ENCODE data around the gene GRID1. TPM values are rescaled to one million over a fixed set of nuclear protein-coding genes. Genes with fewer than 3 reads are reported as not detected.

Gene GRID1
- total RNA-seq, 1 donor: not detected

DNA sequence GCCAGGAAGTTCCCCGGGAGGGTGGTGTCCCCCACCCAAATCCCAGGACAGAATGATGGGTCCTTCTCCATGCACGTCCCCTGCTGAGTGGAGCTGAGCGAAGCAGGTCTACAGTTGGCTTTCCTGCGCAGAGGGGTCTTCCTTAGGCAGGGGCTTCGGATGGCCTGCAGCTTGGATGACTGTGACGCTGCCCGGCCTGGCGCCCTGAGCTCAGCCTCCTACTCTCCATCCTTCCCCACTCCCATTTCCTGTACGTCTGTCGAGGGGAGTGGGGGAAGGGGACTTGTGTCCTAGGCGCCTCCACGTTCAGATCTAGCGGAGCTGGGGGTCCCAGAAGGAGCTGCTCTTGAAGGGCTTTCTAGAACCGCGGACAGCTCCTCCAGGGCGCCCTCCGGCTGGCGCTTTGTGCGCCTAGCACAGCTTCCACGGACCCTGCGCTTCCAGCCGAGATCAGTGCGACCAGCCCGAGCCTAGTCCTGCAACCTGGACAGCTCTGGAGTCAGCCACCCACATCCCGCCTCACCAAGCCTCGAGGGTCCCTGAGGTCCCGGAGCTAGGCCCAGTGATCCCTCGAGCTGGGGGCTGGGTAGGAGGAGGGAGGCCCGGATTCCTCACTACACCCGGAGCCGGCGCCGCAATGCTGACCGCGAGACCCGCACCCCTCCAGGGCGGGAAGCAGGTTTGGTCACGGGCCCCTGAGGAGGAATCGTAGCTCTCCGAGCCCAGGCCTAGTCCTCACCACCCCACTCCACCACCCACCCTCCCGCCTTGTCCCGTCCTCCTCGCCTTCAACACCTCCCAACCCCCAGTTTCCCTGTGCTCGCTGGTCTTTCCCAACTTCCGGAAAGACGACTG is 1.9 kb downstream of the GRID1 start:
- TF ChIP-seq, protein P1, sequence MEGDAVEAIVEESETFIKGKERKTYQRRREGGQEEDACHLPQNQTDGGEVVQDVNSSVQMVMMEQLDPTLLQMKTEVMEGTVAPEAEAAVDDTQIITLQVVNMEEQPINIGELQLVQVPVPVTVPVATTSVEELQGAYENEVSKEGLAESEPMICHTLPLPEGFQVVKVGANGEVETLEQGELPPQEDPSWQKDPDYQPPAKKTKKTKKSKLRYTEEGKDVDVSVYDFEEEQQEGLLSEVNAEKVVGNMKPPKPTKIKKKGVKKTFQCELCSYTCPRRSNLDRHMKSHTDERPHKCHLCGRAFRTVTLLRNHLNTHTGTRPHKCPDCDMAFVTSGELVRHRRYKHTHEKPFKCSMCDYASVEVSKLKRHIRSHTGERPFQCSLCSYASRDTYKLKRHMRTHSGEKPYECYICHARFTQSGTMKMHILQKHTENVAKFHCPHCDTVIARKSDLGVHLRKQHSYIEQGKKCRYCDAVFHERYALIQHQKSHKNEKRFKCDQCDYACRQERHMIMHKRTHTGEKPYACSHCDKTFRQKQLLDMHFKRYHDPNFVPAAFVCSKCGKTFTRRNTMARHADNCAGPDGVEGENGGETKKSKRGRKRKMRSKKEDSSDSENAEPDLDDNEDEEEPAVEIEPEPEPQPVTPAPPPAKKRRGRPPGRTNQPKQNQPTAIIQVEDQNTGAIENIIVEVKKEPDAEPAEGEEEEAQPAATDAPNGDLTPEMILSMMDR (IDR thresholded peaks at IDR 0.05; ENCODE audit: insufficient read depth, low read depth, low read length): no peak
- H3K4me3 ChIP-seq (ENCODE audit: low read depth, low read length): no peak overlapping the region
- no peak for DNase-seq (ENCODE audit: low read depth)

- DNase-seq (ENCODE audit: low read depth): no peak
- TF ChIP-seq, protein P1 (IDR thresholded peaks at IDR 0.05; ENCODE audit: insufficient read depth, low read depth, low read length): no peak
- no peak overlapping the region for H3K4me3 ChIP-seq (ENCODE audit: low read depth, low read length)
Observed at GRCh38 chr10:86363833-86364490, 2.6 kb downstream of the GRID1 start.

GRCh38 chr10:86363184-86363832 is 3.3 kb downstream of the GRID1 start:
- TF ChIP-seq, protein P1 (IDR thresholded peaks at IDR 0.05; ENCODE audit: insufficient read depth, low read depth, low read length): no peak
- no peak overlapping the region for H3K4me3 ChIP-seq (ENCODE audit: low read depth, low read length)
- no peak for DNase-seq (ENCODE audit: low read depth)

DNA sequence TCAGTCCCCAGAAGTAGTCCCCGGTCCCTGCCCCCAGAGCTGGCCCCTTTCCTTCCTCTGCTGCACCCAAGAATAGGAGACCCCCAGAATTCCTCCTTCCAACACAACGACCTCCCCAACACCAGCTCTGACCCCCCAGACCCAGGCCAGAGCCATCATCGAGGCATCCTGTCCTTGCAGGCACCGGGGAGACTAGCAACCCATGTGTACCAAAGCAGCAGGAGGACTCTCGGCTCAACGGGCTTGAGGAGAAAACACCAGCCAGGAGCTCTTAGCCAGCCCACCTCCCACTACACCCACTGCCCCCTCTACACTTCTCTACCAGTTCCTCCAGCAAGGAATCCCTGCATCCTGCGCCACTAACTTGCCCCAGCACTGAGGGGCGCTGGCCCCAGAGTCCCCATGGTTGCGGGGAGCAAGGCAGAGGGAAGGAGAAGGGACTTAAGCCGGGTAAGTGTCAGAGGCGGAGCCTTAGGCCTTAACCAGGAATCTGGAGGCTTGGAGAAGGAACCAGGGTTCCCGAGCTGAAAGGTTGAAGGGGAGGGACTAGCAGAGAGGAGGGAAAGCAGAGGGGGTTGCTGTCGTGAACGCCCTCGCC is 3.9 kb downstream of the GRID1 start:
- TF ChIP-seq, protein P1 (IDR thresholded peaks at IDR 0.05; ENCODE audit: insufficient read depth, low read depth, low read length): no peak
- H3K4me3 ChIP-seq (ENCODE audit: low read depth, low read length): no peak overlapping the region
- no peak for DNase-seq (ENCODE audit: low read depth)

GRCh38 chr10:86362129-86362527 is 4.5 kb downstream of the GRID1 start:
- TF ChIP-seq, protein P1 (IDR thresholded peaks at IDR 0.05; ENCODE audit: insufficient read depth, low read depth, low read length): no peak
- H3K4me3 ChIP-seq (ENCODE audit: low read depth, low read length): no peak overlapping the region
- DNase-seq (ENCODE audit: low read depth): no peak

All from fibroblast of villous mesenchyme (primary cell).